Spleen (tissue), 11 donors: Measurements from ENCODE around the gene SLIT3. TPM values are rescaled to one million over a fixed set of nuclear protein-coding genes. Genes with fewer than 3 reads are reported as not detected.

Experiments
- DNase-seq: peaks from one replicate; pipeline ENCODE4 v3.0.0-alpha.2; 2020
- H3K27ac ChIP-seq, 8 donors: fragments of 200-600 bp; sonication (generic) in 7 of 8; 1 replicate in 4 of 8; 2 replicates in 4 of 8; pipeline versions ENCODE4 v1.5.0 to v1.8.0; 2016 to 2021; ENCODE audit warnings: inconsistent platforms in 4 of 8, mild to moderate bottlenecking in 4 of 8, moderate library complexity in 1 of 8
- H3K27me3 ChIP-seq, 7 donors: fragments of 200-600 bp; sonication (generic) in 6 of 7; replicated peaks in 1 of 7; 1 replicate in 4 of 7; 2 replicates in 3 of 7; pipeline versions ENCODE4 v1.5.0 to v1.8.0; 2016 to 2021; ENCODE audit warnings: inconsistent platforms in 3 of 7, mild to moderate bottlenecking in 1 of 7
- H3K36me3 ChIP-seq, 6 donors: fragments of 200-600 bp; sonication (generic) in 5 of 6; 1 replicate in 4 of 6; 2 replicates in 2 of 6; pipeline versions ENCODE4 v1.5.0 to v1.8.0; 2016 to 2021; ENCODE audit warnings: inconsistent platforms in 2 of 6
- H3K4me1 ChIP-seq, 6 donors: fragments of 200-600 bp; sonication (generic) in 5 of 6; 1 replicate in 3 of 6; 2 replicates in 3 of 6; pipeline versions ENCODE4 v1.5.0 to v1.8.0; 2016 to 2021; ENCODE audit warnings: inconsistent platforms in 3 of 6
- H3K4me3 ChIP-seq, 8 donors: fragments of 200-600 bp; sonication (generic) in 7 of 8; 1 replicate in 4 of 8; 2 replicates in 4 of 8; pipeline versions ENCODE4 v1.5.0 to v1.8.0; 2016 to 2021; ENCODE audit warnings: inconsistent platforms in 4 of 8, mild to moderate bottlenecking in 4 of 8, moderate library complexity in 2 of 8
- H3K9me3 ChIP-seq, 8 donors: fragments of 200-600 bp; sonication (generic) in 7 of 8; 1 replicate in 4 of 8; 2 replicates in 4 of 8; pipeline versions ENCODE4 v1.5.0 to v1.8.0; 2016 to 2021; ENCODE audit warnings: inconsistent platforms in 4 of 8
- POLR2A ChIP-seq, 3 donors: fragments of 450-650 bp; IDR thresholded peaks; one replicate each; pipeline ENCODE4 v1.5.1; 2017; ENCODE audit warnings: antibody characterized with exemption in 3 of 3, mild to moderate bottlenecking in 1 of 3
- POLR2AphosphoS5 ChIP-seq, 3 donors: sonication (generic); formaldehyde crosslinking; IDR thresholded peaks; one replicate each; pipeline ENCODE4 v1.5.1; 2017; ENCODE audit warnings: antibody characterized with exemption in 3 of 3
- WGBS, 5 donors: extraction: QIAGEN DNeasy Blood & Tissue Kit in 3 of 5; methylation state at CpG; one replicate each; pipeline versions ENCODE4 v1.1.5 to v1.1.7; 2013 to 2018; 5-methylcytosine and 5-hydroxymethylcytosine counted together
- intact Hi-C: fragments of 100-400 bp; cut with DNase I; formaldehyde crosslinking; loops from one replicate; pipeline ENCODE4 v1.15.0; 2023; ENCODE audit warnings: low total_unique reads
- polyA plus RNA-seq, 3 donors: library from polyadenylated mRNA; stranded (reverse); fragments of 200-250 nt; gene quantifications; one replicate each; pipeline ENCODE4 v1.2.1, GENCODE V29; 2013
- total RNA-seq, 7 donors: library from RNA; depleted of rRNA in 3 of 7; stranded (reverse); fragments of >200 nt in 3 of 7; fragmentation: NEBNext Ultra II Directional in 4 of 7; extraction: Animal tissue kit (Norgen Biotek cat#: 25700) in 4 of 7; gene quantifications; one replicate each; pipeline versions ENCODE4 v1.1.0 to v1.2.1, GENCODE V29; 2016 to 2021
- TF ChIP-seq, protein P1 (sequence below), 11 experiments: fragments of 200-600 bp in 7 of 11; fragments of 450-650 bp in 4 of 11; sonication (generic) in 4 of 11; IDR thresholded peaks in 8 of 11; conservative IDR thresholded peaks in 3 of 11; 1 replicate in 7 of 11; 2 replicates in 4 of 11; pipeline versions ENCODE4 v1.4.0 to v1.8.0; 2016 to 2021; ENCODE audit warnings: antibody characterized with exemption in 11 of 11, inconsistent platforms in 4 of 11, mild to moderate bottlenecking in 1 of 11
- donor health status: healthy with polysubstance abuse.
- donor health status: DM: no; HTN: no; CAD: no; lungs with moderate emphysema.
- donor health status: DM: no; HTN: no; CAD: no.
- donor health status: Bipolar disorder and iron deficiency.
- donor health status: healthy.
- donor health status: DM: no; HTN: no; CAD: no.
- donor health status: DM: yes; HTN: yes; CAD: no.

The SLIT3 gene
- total and polyA plus RNA-seq, 10 donors: 0.33 to 54.0 (median 13.2) TPM

DNA sequence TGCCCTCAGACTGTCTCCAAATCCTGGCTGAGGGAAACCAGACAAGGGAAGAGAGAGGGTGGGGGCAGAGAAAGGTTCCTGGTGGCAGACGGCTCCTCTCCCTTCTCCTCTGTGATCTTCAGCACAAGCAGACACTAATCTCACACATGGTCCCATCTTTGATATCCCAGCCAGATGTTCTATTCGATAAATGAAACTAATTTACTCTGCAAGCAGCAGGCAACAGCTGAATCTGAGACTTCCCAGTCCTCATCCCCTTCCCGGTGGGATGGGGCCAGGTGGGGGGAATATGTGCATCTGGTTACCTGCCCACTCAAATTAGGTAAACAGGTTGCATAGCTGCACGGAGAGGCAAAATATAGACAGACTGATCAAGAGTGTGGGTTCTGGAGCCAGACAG, 512.8 kb downstream of the SLIT3 start:
- no peak overlapping the region for H3K4me3 ChIP-seq
- intact Hi-C loops: no loop called here
- TF ChIP-seq, protein P1, sequence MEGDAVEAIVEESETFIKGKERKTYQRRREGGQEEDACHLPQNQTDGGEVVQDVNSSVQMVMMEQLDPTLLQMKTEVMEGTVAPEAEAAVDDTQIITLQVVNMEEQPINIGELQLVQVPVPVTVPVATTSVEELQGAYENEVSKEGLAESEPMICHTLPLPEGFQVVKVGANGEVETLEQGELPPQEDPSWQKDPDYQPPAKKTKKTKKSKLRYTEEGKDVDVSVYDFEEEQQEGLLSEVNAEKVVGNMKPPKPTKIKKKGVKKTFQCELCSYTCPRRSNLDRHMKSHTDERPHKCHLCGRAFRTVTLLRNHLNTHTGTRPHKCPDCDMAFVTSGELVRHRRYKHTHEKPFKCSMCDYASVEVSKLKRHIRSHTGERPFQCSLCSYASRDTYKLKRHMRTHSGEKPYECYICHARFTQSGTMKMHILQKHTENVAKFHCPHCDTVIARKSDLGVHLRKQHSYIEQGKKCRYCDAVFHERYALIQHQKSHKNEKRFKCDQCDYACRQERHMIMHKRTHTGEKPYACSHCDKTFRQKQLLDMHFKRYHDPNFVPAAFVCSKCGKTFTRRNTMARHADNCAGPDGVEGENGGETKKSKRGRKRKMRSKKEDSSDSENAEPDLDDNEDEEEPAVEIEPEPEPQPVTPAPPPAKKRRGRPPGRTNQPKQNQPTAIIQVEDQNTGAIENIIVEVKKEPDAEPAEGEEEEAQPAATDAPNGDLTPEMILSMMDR (IDR thresholded peaks at IDR 0.05 in 8 of 11, conservative IDR thresholded peaks at IDR 0.05 in 3 of 11): no peak
- TF ChIP-seq POLR2AphosphoS5 (IDR thresholded peaks at IDR 0.05) (no peak), POLR2A (IDR thresholded peaks at IDR 0.05) (no peak)
- no peaks in the 10 kb centered on the region for H3K36me3 ChIP-seq
- no peaks in the 10 kb centered on the region for H3K4me1 ChIP-seq
- peak; percentile 2 for DNase-seq
- H3K9me3 ChIP-seq: peaks cover 0 to 3% (median 0%) of the 10 kb centered on the region in 8 donors
- H3K27me3 ChIP-seq: peaks cover 0 to 7% (median 0%) of the 10 kb centered on the region in 7 donors
- H3K27ac ChIP-seq: no peak overlapping the region
- 73 to 87% (median 82%) methylated on average over 4 of the region's 4 CpGs for WGBS, 5 donors

DNA sequence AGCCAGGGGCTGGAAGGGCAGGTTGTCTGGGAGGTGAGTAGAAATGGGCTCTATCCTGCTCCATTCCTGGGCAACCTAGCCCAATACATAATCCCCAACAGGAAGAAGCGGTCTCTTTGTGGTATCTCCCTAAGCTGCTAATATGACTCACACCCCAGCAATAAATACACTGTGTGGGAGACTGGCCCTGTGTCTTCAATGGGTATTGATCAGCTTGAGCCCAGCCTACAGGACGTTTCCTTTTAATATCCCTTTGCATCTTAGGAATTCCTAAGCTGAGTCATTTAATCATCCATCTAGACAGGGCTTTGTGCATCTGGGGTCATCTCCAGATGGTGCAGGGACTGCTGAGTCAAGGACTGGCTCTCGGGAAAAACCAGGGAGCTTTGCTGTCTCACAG, 514.8 kb downstream of the SLIT3 start:
- Histone ChIP-seq H3K27me3 (peaks cover 0 to 7% (median 0%) of the 10 kb centered on the region in 7 donors), H3K36me3 (no peaks in the 10 kb centered on the region), H3K4me3 (no peak overlapping the region), H3K9me3 (peaks cover 0 to 3% (median 0%) of the 10 kb centered on the region in 8 donors), H3K4me1 (no peaks in the 10 kb centered on the region), H3K27ac (no peak overlapping the region)
- TF ChIP-seq POLR2A (IDR thresholded peaks at IDR 0.05): no peak
- no peak for TF ChIP-seq POLR2AphosphoS5 (IDR thresholded peaks at IDR 0.05)
- TF ChIP-seq, protein P1 (IDR thresholded peaks at IDR 0.05 in 8 of 11, conservative IDR thresholded peaks at IDR 0.05 in 3 of 11): no peak
- no peak for DNase-seq
- 69 to 87% (median 74%) methylated on average over 3 of the region's 3 CpGs for WGBS, 5 donors
- intact Hi-C loops: no loop called here

DNA sequence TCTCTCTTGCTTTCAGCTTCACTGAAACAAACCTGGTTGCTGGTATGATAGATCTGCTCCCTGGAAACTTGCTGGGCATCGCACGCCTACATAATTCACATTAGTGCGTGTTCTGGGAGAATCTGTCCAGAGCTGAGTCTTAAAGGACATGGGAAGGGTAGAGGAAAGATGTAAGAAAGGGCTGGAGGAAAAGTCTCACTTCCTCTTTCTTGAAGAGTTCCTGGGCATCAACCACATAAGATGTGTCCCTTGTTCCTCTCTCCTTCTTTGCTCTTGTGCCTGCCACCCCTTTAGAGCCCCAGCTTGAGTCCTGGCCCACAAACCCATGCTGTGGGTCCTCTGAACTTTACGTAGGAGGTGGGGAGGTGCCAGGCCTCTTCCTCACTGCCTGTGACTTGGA, 516.5 kb downstream of the SLIT3 start:
- Histone ChIP-seq H3K36me3 (no peaks in the 10 kb centered on the region), H3K9me3 (peaks cover 0 to 3% (median 0%) of the 10 kb centered on the region in 8 donors), H3K27ac (no peak overlapping the region), H3K4me3 (no peak overlapping the region), H3K4me1 (no peaks in the 10 kb centered on the region), H3K27me3 (peaks cover 0 to 7% (median 0%) of the 10 kb centered on the region in 7 donors)
- no peak for DNase-seq
- intact Hi-C loops: no loop called here
- WGBS, 5 donors: 82 to 89% (median 84%) methylated on average over 4 of the region's 4 CpGs
- TF ChIP-seq, protein P1 (IDR thresholded peaks at IDR 0.05 in 8 of 11, conservative IDR thresholded peaks at IDR 0.05 in 3 of 11): no peak
- TF ChIP-seq POLR2AphosphoS5 (IDR thresholded peaks at IDR 0.05) (no peak), POLR2A (IDR thresholded peaks at IDR 0.05) (no peak)

DNA sequence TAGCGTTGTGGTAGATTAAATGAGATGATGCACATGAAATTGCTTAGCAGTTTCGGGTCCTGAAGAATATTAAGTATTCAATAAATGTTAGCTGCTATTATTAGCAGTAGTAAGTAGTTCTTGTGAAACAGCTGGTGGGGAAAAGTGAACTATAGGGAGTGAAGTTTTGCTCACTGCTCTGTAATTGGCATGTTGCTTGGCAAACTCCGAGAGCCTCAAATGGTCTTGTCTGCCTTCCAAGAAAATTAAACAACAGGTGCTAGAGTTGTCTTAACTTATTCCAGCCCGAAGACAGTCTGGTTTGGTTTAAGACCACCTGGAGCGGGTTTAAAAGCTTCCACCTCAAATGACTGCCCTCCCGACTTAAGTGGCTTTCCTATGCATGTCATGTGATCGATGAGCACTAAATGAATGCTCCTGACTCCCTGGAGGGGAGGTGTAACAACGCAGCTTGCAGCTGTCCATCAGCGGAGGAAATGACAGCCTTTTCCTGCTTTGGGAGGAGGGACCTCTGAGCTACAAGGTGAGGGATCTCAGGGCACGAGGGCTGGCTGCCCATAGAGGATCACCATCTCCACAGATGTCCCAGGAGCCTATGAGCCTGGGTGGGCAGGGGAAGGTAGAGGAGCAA, 518.9 kb downstream of the SLIT3 start:
- 63 to 74% (median 68%) methylated on average over 10 of the region's 10 CpGs for WGBS, 5 donors
- intact Hi-C loops: no loop called here
- no peak for TF ChIP-seq POLR2A (IDR thresholded peaks at IDR 0.05)

More for the DNA sequence above, 518.9 kb downstream of the SLIT3 start:
- H3K4me3 ChIP-seq: no peak overlapping the region
- peaks cover 0 to 3% (median 0%) of the 10 kb centered on the region in 8 donors for H3K9me3 ChIP-seq
- no peak for DNase-seq
- H3K27me3 ChIP-seq: no peaks in the 10 kb centered on the region
- no peaks in the 10 kb centered on the region for H3K36me3 ChIP-seq
- no peak overlapping the region for H3K27ac ChIP-seq
- H3K4me1 ChIP-seq: no peaks in the 10 kb centered on the region
